ENCODE data around the gene CIAO1. TPM values are rescaled to one million over a fixed set of nuclear protein-coding genes. Genes with fewer than 3 reads are reported as not detected.

Gene CIAO1
- total RNA-seq, 1 donor from 2014 or later = 69.7 TPM

DNA sequence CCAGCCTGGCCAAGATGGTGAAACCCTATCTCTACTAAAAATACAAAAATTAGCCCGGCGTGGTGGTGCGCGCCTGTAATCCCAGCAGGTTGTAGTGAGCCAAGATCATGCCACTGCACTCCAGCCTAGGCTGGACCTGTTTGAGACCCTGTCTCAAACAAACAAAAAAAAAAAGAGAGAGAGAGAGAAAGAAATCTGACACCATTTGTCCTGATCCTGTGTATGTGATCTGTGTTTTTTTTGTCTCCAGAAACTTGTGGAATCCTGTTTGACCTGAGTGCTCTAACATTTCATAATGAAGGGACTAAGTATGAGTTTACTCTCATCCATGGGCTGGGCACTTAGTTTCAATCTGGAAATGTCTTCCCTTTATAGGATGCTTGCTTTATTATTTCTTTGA lies 52.7 kb downstream of the CIAO1 start:
- DNase-seq (ENCODE audit: extremely low spot score, unreplicated experiment) = no peak
- TF ChIP-seq, protein P1, sequence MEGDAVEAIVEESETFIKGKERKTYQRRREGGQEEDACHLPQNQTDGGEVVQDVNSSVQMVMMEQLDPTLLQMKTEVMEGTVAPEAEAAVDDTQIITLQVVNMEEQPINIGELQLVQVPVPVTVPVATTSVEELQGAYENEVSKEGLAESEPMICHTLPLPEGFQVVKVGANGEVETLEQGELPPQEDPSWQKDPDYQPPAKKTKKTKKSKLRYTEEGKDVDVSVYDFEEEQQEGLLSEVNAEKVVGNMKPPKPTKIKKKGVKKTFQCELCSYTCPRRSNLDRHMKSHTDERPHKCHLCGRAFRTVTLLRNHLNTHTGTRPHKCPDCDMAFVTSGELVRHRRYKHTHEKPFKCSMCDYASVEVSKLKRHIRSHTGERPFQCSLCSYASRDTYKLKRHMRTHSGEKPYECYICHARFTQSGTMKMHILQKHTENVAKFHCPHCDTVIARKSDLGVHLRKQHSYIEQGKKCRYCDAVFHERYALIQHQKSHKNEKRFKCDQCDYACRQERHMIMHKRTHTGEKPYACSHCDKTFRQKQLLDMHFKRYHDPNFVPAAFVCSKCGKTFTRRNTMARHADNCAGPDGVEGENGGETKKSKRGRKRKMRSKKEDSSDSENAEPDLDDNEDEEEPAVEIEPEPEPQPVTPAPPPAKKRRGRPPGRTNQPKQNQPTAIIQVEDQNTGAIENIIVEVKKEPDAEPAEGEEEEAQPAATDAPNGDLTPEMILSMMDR (conservative IDR thresholded peaks at IDR 0.05) = no peak
- peaks cover 4% of the 10 kb centered on the region for H3K4me1 Mint-ChIP-seq (ENCODE audit: unreplicated experiment)
- no peaks in the 10 kb centered on the region for H3K36me3 Mint-ChIP-seq
- H3K27me3 Mint-ChIP-seq = peaks cover 47% of the 10 kb centered on the region
- no peaks in the 10 kb centered on the region for H3K9me3 Mint-ChIP-seq
- H3K4me3 Mint-ChIP-seq = no peak overlapping the region
- no peak overlapping the region for H3K27ac Mint-ChIP-seq

DNA sequence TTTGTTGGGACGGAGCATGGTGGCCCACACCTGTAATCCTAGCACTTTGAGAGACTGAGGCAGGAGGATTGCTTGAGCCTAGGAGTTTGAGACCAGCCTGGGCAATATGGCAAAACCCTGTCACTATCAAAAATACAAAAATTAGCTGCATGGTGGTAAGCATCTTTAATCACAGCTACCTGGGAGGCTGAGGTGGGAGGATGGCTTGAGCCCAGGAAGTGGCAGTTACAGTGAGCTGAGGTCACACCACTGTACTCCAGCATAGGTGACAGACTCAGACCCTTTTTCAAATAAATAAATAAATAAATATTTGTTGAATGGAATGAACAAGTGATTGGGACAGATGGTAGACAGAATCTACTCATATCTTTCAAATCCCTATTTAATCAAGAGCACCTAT lies 53.4 kb downstream of the CIAO1 start:
- TF ChIP-seq, protein P1 (conservative IDR thresholded peaks at IDR 0.05) = no peak
- Mint-ChIP-seq H3K4me3 (no peak overlapping the region), H3K27ac (no peak overlapping the region), H3K27me3 (peaks cover 52% of the 10 kb centered on the region), H3K9me3 (no peaks in the 10 kb centered on the region), H3K4me1 (ENCODE audit: unreplicated experiment) (peaks cover 4% of the 10 kb centered on the region), H3K36me3 (no peaks in the 10 kb centered on the region)
- no peak for DNase-seq (ENCODE audit: extremely low spot score, unreplicated experiment)

DNA sequence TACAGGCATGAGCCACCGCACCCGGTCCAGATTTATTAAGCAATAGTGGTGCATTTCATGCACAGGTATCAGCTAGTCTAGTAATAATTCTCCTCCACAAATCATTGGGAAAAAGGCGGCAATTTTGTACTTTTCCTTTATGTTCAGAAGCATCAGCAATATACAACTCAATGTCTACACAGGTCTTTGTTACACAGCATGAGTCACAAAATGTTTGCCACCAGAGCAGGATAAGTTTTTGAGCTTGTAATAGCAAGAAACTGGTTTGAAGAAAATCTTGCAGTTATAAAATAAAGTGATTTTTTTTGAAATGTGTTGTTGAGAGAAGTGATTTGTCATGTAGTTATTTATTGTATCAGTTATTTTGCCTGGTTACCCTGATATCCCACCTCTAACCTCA lies 54.3 kb downstream of the CIAO1 start:
- Mint-ChIP-seq H3K4me3 (peak overlapping the region; percentile 90), H3K27ac (no peak overlapping the region)

DNA sequence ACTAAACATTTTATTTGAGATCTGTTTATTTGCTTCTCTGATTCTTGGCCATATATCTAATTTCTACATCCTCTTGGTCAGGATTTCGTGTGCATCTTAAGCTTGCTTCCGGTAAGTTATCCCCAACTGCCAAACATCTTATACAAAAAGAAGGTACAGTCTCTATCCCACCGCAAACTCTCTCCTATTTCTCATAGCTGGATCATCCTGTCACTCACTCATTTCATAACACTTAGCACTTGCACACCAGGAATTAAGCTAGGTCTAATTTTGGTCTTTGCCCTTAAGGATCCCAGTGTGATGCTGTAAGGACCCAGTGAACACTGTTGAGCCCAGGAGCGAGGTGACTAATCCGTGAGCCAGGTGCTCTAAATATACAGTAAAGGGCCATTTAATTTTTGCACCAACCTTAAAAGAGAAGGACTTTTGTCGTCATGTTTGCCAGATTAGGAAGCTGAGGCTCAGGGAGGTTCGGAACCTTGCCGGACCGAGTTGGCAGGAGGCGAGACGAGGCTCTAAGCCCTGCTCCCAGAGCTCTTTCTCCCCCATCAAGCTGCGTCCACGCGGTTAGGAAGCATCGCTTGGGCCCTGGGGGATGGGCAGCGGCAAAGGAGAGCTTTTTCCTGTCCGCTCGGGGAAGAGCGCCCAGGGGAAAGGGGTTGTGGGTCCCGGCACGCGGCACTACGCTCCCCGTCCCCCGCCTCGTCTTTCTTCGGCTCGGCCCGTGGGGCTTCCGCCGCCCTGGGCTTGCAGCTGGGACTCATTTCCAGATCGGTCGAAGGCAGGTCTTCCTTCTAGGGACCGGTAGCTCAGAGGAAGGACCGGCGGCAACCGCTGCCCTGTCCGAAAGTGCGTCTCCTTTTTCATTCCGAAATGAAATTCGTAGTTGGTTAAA lies 55.0 kb downstream of the CIAO1 start:
- H3K36me3 Mint-ChIP-seq = peaks cover 6% of the 10 kb centered on the region
- no peaks in the 10 kb centered on the region for H3K9me3 Mint-ChIP-seq
- no peak for DNase-seq (ENCODE audit: extremely low spot score, unreplicated experiment)
- peaks cover 63% of the 10 kb centered on the region for H3K27me3 Mint-ChIP-seq
- TF ChIP-seq, protein P1 (conservative IDR thresholded peaks at IDR 0.05) = no peak
- H3K27ac Mint-ChIP-seq = peak overlapping the region; percentile 70
- H3K4me1 Mint-ChIP-seq (ENCODE audit: unreplicated experiment) = peaks cover 12% of the 10 kb centered on the region
- H3K4me3 Mint-ChIP-seq = peak overlapping the region; percentile 90

More for the DNA sequence above, 54.3 kb downstream of the CIAO1 start:
- Mint-ChIP-seq H3K9me3 (no peaks in the 10 kb centered on the region), H3K4me1 (ENCODE audit: unreplicated experiment) (peaks cover 5% of the 10 kb centered on the region), H3K27me3 (peaks cover 57% of the 10 kb centered on the region), H3K36me3 (no peaks in the 10 kb centered on the region)
- TF ChIP-seq, protein P1 (conservative IDR thresholded peaks at IDR 0.05) = no peak
- DNase-seq (ENCODE audit: extremely low spot score, unreplicated experiment) = no peak

Other genes starting within 250 kb of the CIAO1 start
- 0.39 TPM in 1 of 2 replicates, not detected in the other for gene GPAT2, start 231.3 kb upstream of the CIAO1 start, total RNA-seq (ENCODE audit: low replicate concordance)
- 2.4 and 13.9 TPM in 2 replicates for gene ADRA2B, start 149.7 kb upstream of the CIAO1 start, total RNA-seq (ENCODE audit: low replicate concordance)
- gene ASTL, start 127.7 kb upstream of the CIAO1 start, total RNA-seq (ENCODE audit: low replicate concordance) = 0.93 TPM in 1 of 2 replicates, not detected in the other
- gene DUSP2, start 120.8 kb upstream of the CIAO1 start, total RNA-seq (ENCODE audit: low replicate concordance) = 4.3 and 4.5 TPM in 2 replicates
- gene STARD7, start 57.4 kb upstream of the CIAO1 start, total RNA-seq (ENCODE audit: low replicate concordance) = 133 and 146 TPM in 2 replicates
- 40.5 and 58.3 TPM in 2 replicates for gene TMEM127, start 228 bp upstream of the CIAO1 start, total RNA-seq (ENCODE audit: low replicate concordance)
- gene SNRNP200, start 39.3 kb downstream of the CIAO1 start, total RNA-seq (ENCODE audit: low replicate concordance) = 136 and 184 TPM in 2 replicates
- gene ITPRIPL1, start 59.1 kb downstream of the CIAO1 start, total RNA-seq (ENCODE audit: low replicate concordance) = 3.5 and 11.6 TPM in 2 replicates
- 13.6 and 34.9 TPM in 2 replicates for gene NCAPH, start 69.5 kb downstream of the CIAO1 start, total RNA-seq (ENCODE audit: low replicate concordance)
- gene NEURL3, start 239.1 kb downstream of the CIAO1 start, total RNA-seq (ENCODE audit: low replicate concordance) = 1.1 and 2.5 TPM in 2 replicates